ENCODE measurements around the gene PTGDS.
A peak's percentile ranks its signal among the peaks of the same experiment; 100 is the strongest.

The PTGDS gene

GRCh38 chr9:136951541-136952320, 25.6 kb upstream of the PTGDS start, which contains the start of gene LCN12:
Gene LCN12, plus strand, starts transcription at chr9:136952273. Its CDS starts 55 bp downstream, at chr9:136952328.
- TF ChIP-seq, protein P1, sequence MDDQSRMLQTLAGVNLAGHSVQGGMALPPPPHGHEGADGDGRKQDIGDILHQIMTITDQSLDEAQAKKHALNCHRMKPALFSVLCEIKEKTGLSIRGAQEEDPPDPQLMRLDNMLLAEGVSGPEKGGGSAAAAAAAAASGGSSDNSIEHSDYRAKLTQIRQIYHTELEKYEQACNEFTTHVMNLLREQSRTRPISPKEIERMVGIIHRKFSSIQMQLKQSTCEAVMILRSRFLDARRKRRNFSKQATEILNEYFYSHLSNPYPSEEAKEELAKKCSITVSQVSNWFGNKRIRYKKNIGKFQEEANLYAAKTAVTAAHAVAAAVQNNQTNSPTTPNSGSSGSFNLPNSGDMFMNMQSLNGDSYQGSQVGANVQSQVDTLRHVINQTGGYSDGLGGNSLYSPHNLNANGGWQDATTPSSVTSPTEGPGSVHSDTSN (CRISPR knock-in tag; IDR thresholded peaks at IDR 0.05) = no peak
- TF ChIP-seq KLF1 (tag by site-specific recombination; IDR thresholded peaks at IDR 0.05) = peak; percentile 57; the same call in 1 of the 2 replicates
- TF ChIP-seq, protein P2, sequence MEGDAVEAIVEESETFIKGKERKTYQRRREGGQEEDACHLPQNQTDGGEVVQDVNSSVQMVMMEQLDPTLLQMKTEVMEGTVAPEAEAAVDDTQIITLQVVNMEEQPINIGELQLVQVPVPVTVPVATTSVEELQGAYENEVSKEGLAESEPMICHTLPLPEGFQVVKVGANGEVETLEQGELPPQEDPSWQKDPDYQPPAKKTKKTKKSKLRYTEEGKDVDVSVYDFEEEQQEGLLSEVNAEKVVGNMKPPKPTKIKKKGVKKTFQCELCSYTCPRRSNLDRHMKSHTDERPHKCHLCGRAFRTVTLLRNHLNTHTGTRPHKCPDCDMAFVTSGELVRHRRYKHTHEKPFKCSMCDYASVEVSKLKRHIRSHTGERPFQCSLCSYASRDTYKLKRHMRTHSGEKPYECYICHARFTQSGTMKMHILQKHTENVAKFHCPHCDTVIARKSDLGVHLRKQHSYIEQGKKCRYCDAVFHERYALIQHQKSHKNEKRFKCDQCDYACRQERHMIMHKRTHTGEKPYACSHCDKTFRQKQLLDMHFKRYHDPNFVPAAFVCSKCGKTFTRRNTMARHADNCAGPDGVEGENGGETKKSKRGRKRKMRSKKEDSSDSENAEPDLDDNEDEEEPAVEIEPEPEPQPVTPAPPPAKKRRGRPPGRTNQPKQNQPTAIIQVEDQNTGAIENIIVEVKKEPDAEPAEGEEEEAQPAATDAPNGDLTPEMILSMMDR (tag by site-specific recombination; IDR thresholded peaks at IDR 0.05) = no peak
- TF ChIP-seq ZNF18 (tag by site-specific recombination; IDR thresholded peaks at IDR 0.05) = no peak
- peak; percentile 42 for TF ChIP-seq SCRT2 (tag by site-specific recombination; IDR thresholded peaks at IDR 0.05)
- no peak for TF ChIP-seq ZNF571 (tag by site-specific recombination; IDR thresholded peaks at IDR 0.05)
- TF ChIP-seq GLIS2 (tag by site-specific recombination; IDR thresholded peaks at IDR 0.05) = peak; percentile 63; the same call in 1 of the 2 replicates
- TF ChIP-seq ZIC2 (tag by site-specific recombination; IDR thresholded peaks at IDR 0.05) = 0 out of 2 replicates have a peak, but pooled peaks have one; percentile 5
- Histone ChIP-seq H3K36me3 (ENCODE audit: control insufficient read depth in 2 of 2, insufficient read depth in 1 of 2, low read length in 2 of 2) (no peaks in the 10 kb centered on the region), H3K27ac (ENCODE audit: extremely low read depth, low read depth, low read length) (no peak within 1 kb of the TSS), H3K9me3 (ENCODE audit: control insufficient read depth, insufficient read depth, low read depth, low read length) (no peaks in the 10 kb centered on the region), H3K4me3 (ENCODE audit: low read depth, low read length) (no peak within 1 kb of the TSS), H3K4me1 (ENCODE audit: control insufficient read depth, insufficient read depth, low read length) (no peaks in the 10 kb centered on the region; the same call in 1 of the 2 replicates)
- ChIA-PET CTCF (interaction anchor here (0.6 to 1.4 kb wide), 4 partner anchors 24 to 386 kb away, joined by 3 to 5 read pairs (median 4); partner anchors contain the start of gene PAXX), POLR2A (interaction anchor here (1.1 to 4.9 kb wide), 3 partner anchors 14 to 135 kb away, joined by 3 to 24 read pairs (median 3); partner anchors contain the start of gene PAXX)

DNA sequence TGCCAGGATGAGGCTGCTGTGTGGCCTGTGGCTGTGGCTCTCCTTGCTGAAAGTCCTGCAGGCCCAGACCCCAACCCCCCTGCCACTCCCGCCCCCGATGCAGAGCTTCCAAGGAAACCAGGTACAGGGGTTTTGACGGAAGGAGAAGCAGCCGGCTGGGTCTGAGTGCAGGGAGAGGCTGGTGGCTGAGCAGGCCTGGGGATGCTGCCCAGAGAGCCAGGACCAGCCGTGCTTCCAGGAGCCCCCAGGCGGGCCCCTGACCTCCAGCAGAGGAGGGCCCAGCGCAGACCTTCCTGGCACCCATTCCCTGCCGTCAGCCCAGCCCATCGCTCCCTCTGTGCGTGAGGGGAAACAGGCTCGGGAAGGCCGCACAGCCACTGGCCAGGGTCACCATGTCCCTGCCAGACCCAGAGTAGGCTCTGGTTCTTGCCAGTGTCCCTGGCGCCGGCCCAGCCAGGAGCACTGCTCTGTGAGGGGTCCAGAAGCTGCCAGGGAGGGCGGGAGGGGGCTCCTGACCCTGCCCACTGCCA, 24.9 kb upstream of the PTGDS start:
- no peak overlapping the region for H3K4me3 ChIP-seq (ENCODE audit: low read depth, low read length)
- POLR2A ChIA-PET = interaction anchor here (0.6 kb wide), 1 partner anchor 15 kb away, joined by 4 read pairs; no protein-coding TSS in a partner anchor
- H3K36me3 ChIP-seq (ENCODE audit: control insufficient read depth in 2 of 2, insufficient read depth in 1 of 2, low read length in 2 of 2) = no peaks in the 10 kb centered on the region
- no peaks in the 10 kb centered on the region; the same call in 1 of the 2 replicates for H3K4me1 ChIP-seq (ENCODE audit: control insufficient read depth, insufficient read depth, low read length)
- CTCF ChIA-PET = interaction anchor here (0.6 to 1.6 kb wide), 2 partner anchors 83 to 386 kb away, joined by 3 to 6 read pairs; no protein-coding TSS in a partner anchor
- H3K9me3 ChIP-seq (ENCODE audit: control insufficient read depth, insufficient read depth, low read depth, low read length) = no peaks in the 10 kb centered on the region
- no peak overlapping the region for H3K27ac ChIP-seq (ENCODE audit: extremely low read depth, low read depth, low read length)
- no peak for TF ChIP-seq FEZF1 (tag by site-specific recombination; IDR thresholded peaks at IDR 0.05)
- TF ChIP-seq GLIS2 (tag by site-specific recombination; IDR thresholded peaks at IDR 0.05) = 0 out of 2 replicates have a peak, but pooled peaks have one; percentile 11
- peak; percentile 11; the same call in 1 of the 2 replicates for TF ChIP-seq GLIS1 (tag by site-specific recombination; IDR thresholded peaks at IDR 0.05)
- no peak for TF ChIP-seq ZNF23 (tag by site-specific recombination; IDR thresholded peaks at IDR 0.05; ENCODE audit: borderline replicate concordance)
- TF ChIP-seq ZNF394 (tag by site-specific recombination; IDR thresholded peaks at IDR 0.05; ENCODE audit: borderline replicate concordance) = no peak

Measured in HEK293 (cell line).